ENCODE data around the gene HMCN2.

DNA sequence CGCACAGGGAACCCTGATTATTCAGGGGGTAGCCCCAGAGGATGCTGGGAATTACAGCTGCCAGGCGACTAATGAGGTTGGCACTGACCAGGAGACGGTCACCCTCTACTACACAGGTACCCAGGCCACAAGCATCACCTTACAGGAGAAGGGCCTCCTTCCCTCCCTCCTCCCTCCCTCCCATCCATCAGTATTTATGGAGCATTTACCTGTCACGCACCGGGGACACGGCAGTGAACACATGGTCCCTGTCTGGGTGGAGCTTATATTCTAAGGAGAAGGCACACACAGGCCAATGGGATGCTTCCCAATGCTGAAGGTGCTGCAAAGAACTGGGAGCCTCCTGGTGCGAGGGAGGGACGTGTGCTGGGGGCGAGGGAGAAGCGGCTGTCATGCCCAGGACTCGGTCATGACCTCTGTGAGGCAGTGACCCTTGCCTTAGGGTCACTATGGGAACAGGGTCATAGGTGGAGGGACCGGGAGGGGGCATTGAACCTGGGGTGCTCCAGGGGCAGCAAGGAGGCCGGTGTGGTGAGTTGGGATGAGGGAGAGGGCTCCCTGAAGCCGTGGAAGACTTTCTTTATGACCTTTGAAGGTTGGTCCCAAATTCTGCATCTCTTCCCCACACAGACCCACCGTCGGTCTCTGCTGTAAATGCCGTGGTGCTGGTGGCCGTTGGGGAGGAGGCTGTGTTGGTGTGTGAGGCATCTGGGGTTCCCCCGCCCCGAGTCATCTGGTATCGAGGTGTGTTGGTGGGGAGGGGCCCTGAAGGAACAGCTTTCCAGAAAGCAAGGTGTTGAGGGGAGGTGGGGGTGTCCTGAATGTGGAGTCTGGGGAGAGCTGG lies 41.5 kb downstream of the HMCN2 start:
- TF ChIP-seq POLR2A (IDR thresholded peaks at IDR 0.05; ENCODE audit: low read depth, low read length) (no peak), GATA2 (IDR thresholded peaks at IDR 0.05; ENCODE audit: insufficient read depth, insufficient read length, low read depth, low read length) (no peak), POLR2AphosphoS5 (IDR thresholded peaks at IDR 0.05; ENCODE audit: insufficient read depth, low read depth, low read length) (no peak)
- TF ChIP-seq, protein P1, sequence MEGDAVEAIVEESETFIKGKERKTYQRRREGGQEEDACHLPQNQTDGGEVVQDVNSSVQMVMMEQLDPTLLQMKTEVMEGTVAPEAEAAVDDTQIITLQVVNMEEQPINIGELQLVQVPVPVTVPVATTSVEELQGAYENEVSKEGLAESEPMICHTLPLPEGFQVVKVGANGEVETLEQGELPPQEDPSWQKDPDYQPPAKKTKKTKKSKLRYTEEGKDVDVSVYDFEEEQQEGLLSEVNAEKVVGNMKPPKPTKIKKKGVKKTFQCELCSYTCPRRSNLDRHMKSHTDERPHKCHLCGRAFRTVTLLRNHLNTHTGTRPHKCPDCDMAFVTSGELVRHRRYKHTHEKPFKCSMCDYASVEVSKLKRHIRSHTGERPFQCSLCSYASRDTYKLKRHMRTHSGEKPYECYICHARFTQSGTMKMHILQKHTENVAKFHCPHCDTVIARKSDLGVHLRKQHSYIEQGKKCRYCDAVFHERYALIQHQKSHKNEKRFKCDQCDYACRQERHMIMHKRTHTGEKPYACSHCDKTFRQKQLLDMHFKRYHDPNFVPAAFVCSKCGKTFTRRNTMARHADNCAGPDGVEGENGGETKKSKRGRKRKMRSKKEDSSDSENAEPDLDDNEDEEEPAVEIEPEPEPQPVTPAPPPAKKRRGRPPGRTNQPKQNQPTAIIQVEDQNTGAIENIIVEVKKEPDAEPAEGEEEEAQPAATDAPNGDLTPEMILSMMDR (IDR thresholded peaks at IDR 0.05; ENCODE audit: extremely low read depth in 1 of 2, insufficient read depth in 1 of 2, low read depth in 1 of 2, low read length in 2 of 2) = no peak
